Trophoblast cell (in vitro differentiated cells and primary cell): ENCODE results near the gene PLXNA2.
A peak's percentile ranks its signal among the peaks of the same experiment; 100 is the strongest.

Experiments used
- DNase-seq, 2 donors: peaks; one replicate each; pipeline ENCODE4 v3.0.0-alpha.2; 2016
- H2AFZ ChIP-seq: 2 replicates; pipeline ENCODE4 v1.6.1; 2013; ENCODE audit warnings: low read length, moderate library complexity, mild to moderate bottlenecking; ENCODE audit not compliant: insufficient read depth, poor library complexity
- H2AK5ac ChIP-seq: 2 replicates; pipeline ENCODE4 v1.6.1; 2013; ENCODE audit warnings: mild to moderate bottlenecking, low read length
- H2BK120ac ChIP-seq: 2 replicates; pipeline ENCODE4 v1.6.1; 2013; ENCODE audit warnings: low read length, mild to moderate bottlenecking, moderate library complexity; ENCODE audit not compliant: insufficient read depth, poor library complexity
- H2BK12ac ChIP-seq: 2 replicates; pipeline ENCODE4 v1.6.1; 2013; ENCODE audit warnings: mild to moderate bottlenecking, low read length, moderate library complexity
- H2BK5ac ChIP-seq: 2 replicates; pipeline ENCODE4 v1.6.1; 2013; ENCODE audit warnings: low read length, low read depth, moderate library complexity, mild to moderate bottlenecking; ENCODE audit not compliant: poor library complexity
- H3K14ac ChIP-seq: 2 replicates; pipeline ENCODE4 v1.6.1; 2013; ENCODE audit warnings: mild to moderate bottlenecking, low read length
- H3K18ac ChIP-seq: 2 replicates; pipeline ENCODE4 v1.6.1; 2013; ENCODE audit warnings: mild to moderate bottlenecking, low read length
- H3K23ac ChIP-seq: 2 replicates; pipeline ENCODE4 v1.6.1; 2013; ENCODE audit warnings: low read length
- H3K27ac ChIP-seq: 2 replicates; pipeline ENCODE4 v1.5.1; 2013; ENCODE audit warnings: low read depth, mild to moderate bottlenecking, inconsistent platforms, low read length, moderate library complexity
- H3K27me3 ChIP-seq: 2 replicates; pipeline ENCODE4 v1.6.1; 2013; ENCODE audit warnings: inconsistent platforms, mild to moderate bottlenecking, low read length, moderate library complexity; ENCODE audit not compliant: insufficient read depth
- H3K36me3 ChIP-seq, 2 experiments: 1 replicate in 1 of 2; 2 replicates in 1 of 2; pipeline ENCODE4 v1.6.1; 2013; ENCODE audit warnings: low read length in 2 of 2, mild to moderate bottlenecking in 2 of 2, moderate library complexity in 1 of 2; ENCODE audit not compliant: insufficient read depth in 2 of 2, control insufficient read depth in 1 of 2
- H3K4ac ChIP-seq: 2 replicates; pipeline ENCODE4 v1.6.1; 2013; ENCODE audit warnings: low read depth, mild to moderate bottlenecking, low read length, moderate library complexity
- H3K4me1 ChIP-seq, 2 experiments: 1 replicate in 1 of 2; 2 replicates in 1 of 2; pipeline ENCODE4 v1.6.1; 2013; ENCODE audit warnings: low read length in 2 of 2, mild to moderate bottlenecking in 2 of 2, moderate library complexity in 1 of 2; ENCODE audit not compliant: insufficient read depth in 2 of 2, control insufficient read depth in 1 of 2
- H3K4me2 ChIP-seq: 2 replicates; pipeline ENCODE4 v1.6.1; 2013; ENCODE audit warnings: inconsistent platforms, mild to moderate bottlenecking, low read length, moderate library complexity
- H3K4me3 ChIP-seq: 2 replicates; pipeline ENCODE4 v1.5.1; 2013; ENCODE audit warnings: mild to moderate bottlenecking, low read depth, low read length, inconsistent platforms
- H3K79me1 ChIP-seq: one replicate; pipeline ENCODE4 v1.6.1; 2013; ENCODE audit warnings: low read length
- H3K79me2 ChIP-seq: 2 replicates; pipeline ENCODE4 v1.6.1; 2013; ENCODE audit warnings: low read length, mild to moderate bottlenecking; ENCODE audit not compliant: control insufficient read depth, insufficient read depth, poor library complexity
- H3K9ac ChIP-seq: 2 replicates; pipeline ENCODE4 v1.6.1; 2013; ENCODE audit warnings: mild to moderate bottlenecking, low read length
- H3K9me3 ChIP-seq: 2 replicates; pipeline ENCODE4 v1.6.1; 2013; ENCODE audit warnings: low read depth, mild to moderate bottlenecking, control low read depth, inconsistent platforms, low read length; ENCODE audit not compliant: insufficient read depth
- H4K12ac ChIP-seq: 2 replicates; pipeline ENCODE4 v1.6.1; 2013; ENCODE audit warnings: low read depth, mild to moderate bottlenecking, low read length, moderate library complexity
- H4K8ac ChIP-seq: 2 replicates; pipeline ENCODE4 v1.6.1; 2013; ENCODE audit warnings: low read depth, mild to moderate bottlenecking, low read length, moderate library complexity
- H4K91ac ChIP-seq: one replicate; pipeline ENCODE4 v1.6.1; 2013; ENCODE audit warnings: low read depth, mild to moderate bottlenecking, low read length, moderate library complexity
- WGBS: extraction: QIAGEN DNeasy Blood & Tissue Kit; methylation state at CpG from one replicate; pipeline ENCODE4 v1.1.7; 2013; ENCODE audit warnings: missing lambda C conversion rate; ENCODE audit not compliant: insufficient read length, insufficient coverage; ENCODE audit errors: extremely low coverage; 5-methylcytosine and 5-hydroxymethylcytosine counted together

Gene PLXNA2

DNA sequence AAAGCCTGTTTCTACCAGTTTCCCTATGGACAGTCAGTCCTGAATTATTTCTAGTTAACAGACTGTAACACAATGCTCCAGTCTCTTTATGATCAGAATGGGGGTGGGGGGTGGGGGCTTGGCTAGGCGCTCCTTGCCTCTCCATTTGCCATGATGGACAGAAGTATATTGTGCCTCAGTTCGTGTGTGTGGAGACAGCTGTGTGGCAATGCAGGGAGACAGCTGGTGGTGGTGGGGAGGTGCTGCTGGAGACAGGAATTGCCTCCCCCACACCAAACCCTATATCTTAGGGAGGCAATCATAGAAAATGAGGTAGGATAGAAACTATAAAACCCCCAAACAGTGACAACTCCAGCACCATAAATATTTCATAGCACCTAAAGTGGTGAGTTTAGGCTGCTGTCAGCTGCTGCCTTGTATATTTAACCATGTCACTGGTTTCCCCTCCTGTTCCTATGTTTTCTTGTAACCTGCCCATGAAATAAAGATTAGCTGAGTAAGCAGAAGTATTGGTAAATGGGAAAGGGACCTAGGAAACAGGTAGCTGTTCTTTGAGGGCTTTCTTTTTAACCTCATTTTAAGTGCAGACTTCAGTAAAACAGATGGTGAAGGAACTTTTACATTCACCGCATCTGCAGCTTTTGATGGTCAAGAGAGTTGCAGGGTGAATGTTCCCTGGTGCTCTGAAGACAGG, 3.4 kb downstream of the PLXNA2 start:
- Histone ChIP-seq H3K79me2 (peaks cover 28% of the 10 kb centered on the region), H3K36me3 (peaks cover 4 to 8% of the 10 kb centered on the region in 2 experiments), H2AK5ac (no peak overlapping the region), H3K18ac (no peak overlapping the region), H3K27ac (no peak overlapping the region), H2BK5ac (no peak overlapping the region), H2AFZ (no peak overlapping the region), H2BK12ac (no peak overlapping the region), H3K4ac (no peak overlapping the region), H3K14ac (no peak overlapping the region), H3K4me3 (no peak overlapping the region), H3K4me1 (peaks cover 32 to 59% of the 10 kb centered on the region in 2 experiments), H3K9me3 (no peaks in the 10 kb centered on the region), H3K79me1 (peaks cover 24% of the 10 kb centered on the region), H4K12ac (no peak overlapping the region), H3K27me3 (no peaks in the 10 kb centered on the region), H3K9ac (no peak overlapping the region), H4K91ac (no peak overlapping the region), H2BK120ac (no peak overlapping the region), H3K23ac (no peak overlapping the region), H3K4me2 (peak overlapping the region; percentile 72), H4K8ac (no peak overlapping the region)
- WGBS = no CpG with 5 or more reads among the region's 3 CpGs
- DNase-seq = no peak

DNA sequence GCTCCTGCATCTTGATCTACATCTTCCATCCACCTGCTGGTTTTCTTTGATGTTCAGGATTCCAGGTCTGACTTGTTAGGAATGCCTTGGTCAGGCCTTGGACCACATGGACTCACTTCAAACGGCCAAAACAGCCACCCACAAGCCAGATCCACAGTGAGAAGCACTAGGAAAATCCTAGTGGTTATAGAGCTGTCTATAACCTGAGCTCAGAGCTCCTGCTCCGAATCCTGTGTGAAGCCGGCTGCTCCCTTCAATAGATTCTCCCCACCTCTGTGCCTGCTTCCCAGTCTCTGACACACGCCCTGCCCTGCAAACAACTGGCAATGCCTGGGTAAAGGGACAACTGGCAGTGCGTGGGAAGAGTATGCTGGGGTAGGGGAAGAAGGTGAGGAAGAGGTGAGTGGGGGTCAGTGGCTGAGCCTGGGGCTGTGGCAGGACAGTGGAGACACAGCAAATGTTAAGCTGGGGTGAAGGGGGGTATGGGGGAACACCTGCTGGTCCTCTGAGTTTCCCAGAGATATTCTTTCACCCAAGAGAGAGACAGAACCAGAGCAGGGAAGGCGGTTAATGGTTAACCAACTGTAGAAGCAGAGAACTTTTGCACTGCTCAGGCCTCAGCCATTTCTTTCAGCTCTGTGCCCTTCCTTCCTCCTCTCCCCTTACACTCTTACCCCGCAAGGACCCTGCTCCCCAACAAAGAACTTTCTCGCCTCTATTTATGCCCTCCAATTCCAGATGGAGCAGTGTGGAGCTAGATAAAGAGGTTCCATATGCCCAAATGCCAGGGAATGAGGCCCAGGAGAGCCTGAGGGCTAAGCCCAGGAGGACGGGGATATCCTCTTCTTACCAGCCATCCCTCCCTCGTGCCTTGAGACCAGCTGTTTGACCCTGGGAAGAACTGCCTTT, 4.5 kb downstream of the PLXNA2 start:
- Histone ChIP-seq H3K23ac (no peak overlapping the region), H3K4ac (peak overlapping the region; percentile 46), H3K36me3 (peaks cover 4 to 11% of the 10 kb centered on the region in 2 experiments), H4K12ac (no peak overlapping the region), H3K9me3 (no peaks in the 10 kb centered on the region), H3K18ac (peak overlapping the region; percentile 31), H3K79me1 (peaks cover 26% of the 10 kb centered on the region), H3K14ac (peak overlapping the region; percentile 49), H2BK5ac (peak overlapping the region; percentile 13), H3K4me1 (peaks cover 38 to 67% of the 10 kb centered on the region in 2 experiments), H2BK120ac (no peak overlapping the region), H3K4me2 (peak overlapping the region; percentile 20), H3K27ac (no peak overlapping the region), H2AK5ac (no peak overlapping the region), H4K8ac (no peak overlapping the region), H3K4me3 (no peak overlapping the region), H3K79me2 (peaks cover 30% of the 10 kb centered on the region), H3K27me3 (no peaks in the 10 kb centered on the region), H2AFZ (no peak overlapping the region), H2BK12ac (no peak overlapping the region), H4K91ac (peak overlapping the region; percentile 29), H3K9ac (peak overlapping the region; percentile 29)
- no CpG with 5 or more reads among the region's 10 CpGs for WGBS
- DNase-seq = no peak

DNA sequence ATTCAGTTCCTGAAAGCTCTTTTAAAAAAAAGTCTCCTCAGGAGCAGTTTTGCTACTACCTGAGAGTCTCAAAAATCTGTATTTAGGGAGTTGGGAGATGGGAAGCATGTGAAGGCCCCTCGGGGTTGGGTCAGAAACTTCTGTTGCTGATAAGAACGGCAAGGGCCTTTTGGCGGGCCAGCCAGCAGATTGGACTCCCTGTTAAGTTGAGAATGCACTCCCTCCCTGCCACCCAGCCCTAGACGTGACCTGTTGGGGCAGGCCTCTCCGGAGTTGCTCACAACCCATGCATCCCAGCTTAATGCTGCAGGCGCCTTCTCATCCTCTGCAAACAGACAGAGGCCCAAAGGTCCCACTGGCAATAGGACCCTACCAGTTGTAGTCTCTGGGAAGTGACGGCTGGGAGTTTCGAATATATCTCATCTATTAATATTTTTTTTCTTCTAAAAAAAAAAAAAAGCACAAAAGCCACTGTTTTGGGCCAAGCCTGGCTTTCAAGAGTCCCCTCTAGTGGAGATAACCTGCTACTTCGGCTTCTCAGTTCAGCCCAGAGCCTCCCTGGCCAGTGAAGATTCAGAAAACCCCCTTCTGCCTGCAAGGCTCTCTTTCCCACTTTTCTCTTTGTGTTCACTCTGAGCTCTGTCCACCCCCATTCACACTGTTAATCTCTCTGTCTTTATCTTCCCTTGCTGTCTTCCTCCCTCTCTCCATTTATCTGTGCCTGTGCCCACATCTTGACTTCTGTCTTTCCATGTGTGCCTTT, 5.3 kb downstream of the PLXNA2 start:
- H4K12ac ChIP-seq = no peak overlapping the region
- H4K8ac ChIP-seq = no peak overlapping the region
- H2AFZ ChIP-seq = no peak overlapping the region
- no CpG with 5 or more reads among the region's 9 CpGs for WGBS
- peak overlapping the region; percentile 18 for H3K14ac ChIP-seq
- H4K91ac ChIP-seq = no peak overlapping the region
- H3K27ac ChIP-seq = peak overlapping the region; percentile 7
- no peak overlapping the region for H2AK5ac ChIP-seq
- H2BK5ac ChIP-seq = no peak overlapping the region
- H3K9ac ChIP-seq = no peak overlapping the region
- H3K36me3 ChIP-seq = peaks cover 8 to 15% of the 10 kb centered on the region in 2 experiments
- H3K4ac ChIP-seq = no peak overlapping the region
- DNase-seq = peak in 1 of 2 donors; percentile 68
- no peak overlapping the region for H3K4me3 ChIP-seq
- peaks cover 34% of the 10 kb centered on the region for H3K79me2 ChIP-seq
- H2BK120ac ChIP-seq = no peak overlapping the region
- no peaks in the 10 kb centered on the region for H3K27me3 ChIP-seq
- peaks cover 41 to 70% of the 10 kb centered on the region in 2 experiments for H3K4me1 ChIP-seq
- no peak overlapping the region for H3K23ac ChIP-seq
- H3K9me3 ChIP-seq = no peaks in the 10 kb centered on the region
- peak overlapping the region; percentile 20 for H3K4me2 ChIP-seq
- peaks cover 20% of the 10 kb centered on the region for H3K79me1 ChIP-seq
- H2BK12ac ChIP-seq = no peak overlapping the region
- no peak overlapping the region for H3K18ac ChIP-seq

DNA sequence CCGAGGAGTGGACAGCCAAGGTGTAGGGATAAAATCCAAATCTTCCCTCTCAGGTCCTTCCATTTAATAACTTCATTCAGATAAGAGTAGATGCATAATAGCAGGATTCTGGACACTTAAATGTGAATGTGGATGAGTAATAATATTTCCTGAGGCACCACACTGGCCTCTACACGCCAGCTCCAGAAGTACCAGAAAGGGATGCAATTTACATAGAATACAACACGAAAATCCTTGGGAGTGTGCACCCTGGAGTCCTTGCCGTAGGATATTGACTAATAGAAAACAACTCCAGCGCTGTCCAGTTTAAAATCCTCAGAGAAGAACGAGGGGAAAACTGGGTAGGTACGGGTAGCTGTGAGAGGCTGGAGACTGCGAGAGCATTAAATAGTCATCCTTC, 6.9 kb downstream of the PLXNA2 start:
- Histone ChIP-seq H3K9ac (no peak overlapping the region), H3K79me1 (peaks cover 11% of the 10 kb centered on the region), H3K18ac (no peak overlapping the region), H3K36me3 (peaks cover 8 to 15% of the 10 kb centered on the region in 2 experiments), H3K4me3 (no peak overlapping the region), H3K4me2 (no peak overlapping the region), H4K91ac (no peak overlapping the region), H3K4ac (peak overlapping the region; percentile 6), H3K14ac (no peak overlapping the region), H2BK12ac (no peak overlapping the region), H3K9me3 (no peaks in the 10 kb centered on the region), H3K27ac (no peak overlapping the region), H2BK5ac (no peak overlapping the region), H2BK120ac (no peak overlapping the region), H2AK5ac (no peak overlapping the region), H3K4me1 (peaks cover 51 to 77% of the 10 kb centered on the region in 2 experiments), H3K23ac (no peak overlapping the region), H4K8ac (no peak overlapping the region), H2AFZ (no peak overlapping the region), H4K12ac (no peak overlapping the region), H3K27me3 (no peaks in the 10 kb centered on the region), H3K79me2 (peaks cover 23% of the 10 kb centered on the region)
- no CpG with 5 or more reads among the region's 8 CpGs for WGBS
- no peak for DNase-seq
